Chondrocyte (in vitro differentiated cells): Measurements from ENCODE around the gene TLCD5. TPM values are rescaled to one million over a fixed set of nuclear protein-coding genes. Genes with fewer than 3 reads are reported as not detected.

Source experiments
- DNase-seq: peaks from one replicate; pipeline ENCODE4 v3.0.0; 2021; ENCODE audit warnings: mixed read lengths, low spot score
- H3K27ac Mint-ChIP-seq: one replicate; pipeline ENCODE4 v1.8.0; 2021; ENCODE audit warnings: mild to moderate bottlenecking, moderate library complexity, mixed read lengths; ENCODE audit not compliant: unreplicated experiment
- H3K27me3 Mint-ChIP-seq: 2 replicates; pipeline ENCODE4 v1.8.0; 2021; ENCODE audit warnings: low read depth, mixed read lengths
- H3K36me3 Mint-ChIP-seq: 2 replicates; pipeline ENCODE4 v1.8.0; 2021; ENCODE audit warnings: low read depth, mixed read lengths
- H3K4me1 Mint-ChIP-seq: 2 replicates; pipeline ENCODE4 v1.8.0; 2021; ENCODE audit warnings: low read depth, mild to moderate bottlenecking, mixed read lengths
- H3K4me3 Mint-ChIP-seq: one replicate; pipeline ENCODE4 v1.8.0; 2021; ENCODE audit warnings: mild to moderate bottlenecking, moderate library complexity, mixed read lengths; ENCODE audit not compliant: unreplicated experiment
- H3K9me3 Mint-ChIP-seq: 2 replicates; pipeline ENCODE4 v1.8.0; 2021; ENCODE audit warnings: low read depth, mixed read lengths
- total RNA-seq: library from RNA; stranded (reverse); gene quantifications from 3 replicates; pipeline ENCODE4 v1.2.1, GENCODE V29; 2021
- TF ChIP-seq, protein P1 (sequence below): fragments of 200-600 bp; sonication (generic); IDR thresholded peaks from 2 replicates; pipeline ENCODE4 v1.5.0; 2021; ENCODE audit warnings: antibody characterized with exemption, mild to moderate bottlenecking, moderate library complexity

TLCD5 gene
- total RNA-seq, 1 donor from 2014 or later = 10.5 TPM

DNA sequence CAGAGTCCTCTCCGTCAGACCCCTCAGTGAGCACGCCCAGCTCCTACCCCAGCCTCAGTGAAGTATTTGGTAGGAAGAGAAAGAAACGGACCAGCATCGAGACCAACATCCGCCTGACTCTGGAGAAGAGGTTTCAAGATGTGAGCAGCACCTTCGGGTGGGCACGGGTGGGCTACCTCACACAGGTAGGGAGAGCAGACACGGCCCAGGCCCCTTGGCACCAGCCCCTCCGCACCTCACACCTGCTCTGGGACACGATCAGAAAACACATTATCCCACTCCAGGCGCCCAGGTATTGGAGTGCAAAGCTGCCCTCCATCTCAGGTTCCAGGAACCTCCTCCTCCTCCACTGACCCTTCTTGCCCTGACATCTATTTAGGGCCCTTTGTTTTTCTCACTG lies 17.6 kb upstream of the TLCD5 start:
- H3K9me3 Mint-ChIP-seq = no peaks in the 10 kb centered on the region
- TF ChIP-seq, protein P1, sequence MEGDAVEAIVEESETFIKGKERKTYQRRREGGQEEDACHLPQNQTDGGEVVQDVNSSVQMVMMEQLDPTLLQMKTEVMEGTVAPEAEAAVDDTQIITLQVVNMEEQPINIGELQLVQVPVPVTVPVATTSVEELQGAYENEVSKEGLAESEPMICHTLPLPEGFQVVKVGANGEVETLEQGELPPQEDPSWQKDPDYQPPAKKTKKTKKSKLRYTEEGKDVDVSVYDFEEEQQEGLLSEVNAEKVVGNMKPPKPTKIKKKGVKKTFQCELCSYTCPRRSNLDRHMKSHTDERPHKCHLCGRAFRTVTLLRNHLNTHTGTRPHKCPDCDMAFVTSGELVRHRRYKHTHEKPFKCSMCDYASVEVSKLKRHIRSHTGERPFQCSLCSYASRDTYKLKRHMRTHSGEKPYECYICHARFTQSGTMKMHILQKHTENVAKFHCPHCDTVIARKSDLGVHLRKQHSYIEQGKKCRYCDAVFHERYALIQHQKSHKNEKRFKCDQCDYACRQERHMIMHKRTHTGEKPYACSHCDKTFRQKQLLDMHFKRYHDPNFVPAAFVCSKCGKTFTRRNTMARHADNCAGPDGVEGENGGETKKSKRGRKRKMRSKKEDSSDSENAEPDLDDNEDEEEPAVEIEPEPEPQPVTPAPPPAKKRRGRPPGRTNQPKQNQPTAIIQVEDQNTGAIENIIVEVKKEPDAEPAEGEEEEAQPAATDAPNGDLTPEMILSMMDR = no peak
- no peaks in the 10 kb centered on the region for H3K27me3 Mint-ChIP-seq
- no peak overlapping the region for H3K27ac Mint-ChIP-seq
- no peaks in the 10 kb centered on the region for H3K36me3 Mint-ChIP-seq
- H3K4me3 Mint-ChIP-seq = no peak overlapping the region
- H3K4me1 Mint-ChIP-seq = peaks cover 7% of the 10 kb centered on the region
- no peak for DNase-seq

DNA sequence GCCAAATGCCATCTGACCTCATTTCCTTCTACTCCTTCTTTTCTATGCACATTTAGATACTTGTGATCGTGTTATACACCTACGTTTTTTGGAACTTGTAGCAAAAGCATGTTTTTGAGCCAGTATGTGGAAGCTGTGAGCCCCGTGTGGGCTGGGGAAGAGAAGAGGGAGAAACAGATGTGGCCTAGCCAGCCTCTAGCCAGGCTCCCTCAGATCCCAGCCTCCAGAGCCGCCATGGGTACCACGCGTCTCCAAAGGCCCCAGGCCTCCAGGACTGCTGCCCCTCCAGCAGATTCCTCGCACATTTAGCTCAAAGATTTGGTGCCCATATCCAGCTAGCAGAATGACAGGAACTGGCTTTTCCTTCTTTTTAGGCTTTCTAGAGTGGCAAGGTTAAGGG lies 17.0 kb upstream of the TLCD5 start:
- Mint-ChIP-seq H3K27me3 (no peaks in the 10 kb centered on the region), H3K4me3 (no peak overlapping the region), H3K36me3 (no peaks in the 10 kb centered on the region), H3K9me3 (no peaks in the 10 kb centered on the region), H3K27ac (no peak overlapping the region), H3K4me1 (peaks cover 7% of the 10 kb centered on the region)
- DNase-seq = no peak
- TF ChIP-seq, protein P1 = no peak

DNA sequence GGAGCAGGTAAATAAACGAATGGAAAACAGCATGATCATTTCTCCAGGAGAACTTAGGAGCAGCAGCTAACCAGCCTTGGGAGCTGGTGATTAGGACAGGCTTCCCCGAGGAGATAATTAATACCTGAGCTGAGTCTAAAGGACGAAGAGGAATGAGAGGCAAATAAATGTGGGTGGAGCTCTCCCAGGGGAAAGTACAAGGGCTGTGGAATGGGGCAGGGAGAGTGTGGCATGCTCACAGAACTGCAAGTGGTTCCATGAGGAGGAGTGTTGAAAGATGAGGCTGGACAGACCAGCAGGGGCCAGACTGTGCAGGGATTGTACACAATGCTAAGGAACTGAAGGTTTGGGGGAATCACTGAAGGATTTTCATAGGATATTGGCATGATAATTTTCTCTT lies 14.2 kb upstream of the TLCD5 start:
- DNase-seq = no peak
- no peak overlapping the region for H3K4me3 Mint-ChIP-seq

DNA sequence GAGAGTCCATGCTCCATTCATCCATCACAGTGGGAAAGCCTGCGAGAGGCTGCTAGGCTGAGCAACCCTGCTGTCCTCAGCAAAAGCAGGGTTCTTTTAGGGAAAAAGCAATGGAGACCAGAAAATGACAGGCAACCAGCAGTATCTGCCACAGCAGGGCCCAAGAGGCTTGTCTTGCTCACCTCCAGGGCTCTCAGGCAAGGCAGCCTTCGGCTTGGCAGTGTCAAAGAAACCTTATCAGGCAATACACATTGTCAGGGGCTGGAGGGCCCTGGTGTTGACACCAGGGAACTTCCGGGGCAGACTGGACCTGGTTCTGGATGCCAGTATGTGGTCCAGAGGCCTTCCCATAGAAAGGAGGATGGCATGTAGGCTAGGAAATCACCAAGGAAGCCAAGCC lies 10.2 kb upstream of the TLCD5 start:
- Mint-ChIP-seq H3K4me3 (no peak overlapping the region), H3K4me1 (peaks cover 8% of the 10 kb centered on the region), H3K9me3 (no peaks in the 10 kb centered on the region), H3K27ac (no peak overlapping the region), H3K27me3 (peaks cover 8% of the 10 kb centered on the region), H3K36me3 (no peaks in the 10 kb centered on the region)
- DNase-seq = no peak
- TF ChIP-seq, protein P1 = no peak

More for the DNA sequence above, 14.2 kb upstream of the TLCD5 start:
- no peaks in the 10 kb centered on the region for H3K9me3 Mint-ChIP-seq
- no peaks in the 10 kb centered on the region for H3K36me3 Mint-ChIP-seq
- H3K27me3 Mint-ChIP-seq = no peaks in the 10 kb centered on the region
- TF ChIP-seq, protein P1 = no peak
- no peak overlapping the region for H3K27ac Mint-ChIP-seq
- H3K4me1 Mint-ChIP-seq = peaks cover 7% of the 10 kb centered on the region

DNA sequence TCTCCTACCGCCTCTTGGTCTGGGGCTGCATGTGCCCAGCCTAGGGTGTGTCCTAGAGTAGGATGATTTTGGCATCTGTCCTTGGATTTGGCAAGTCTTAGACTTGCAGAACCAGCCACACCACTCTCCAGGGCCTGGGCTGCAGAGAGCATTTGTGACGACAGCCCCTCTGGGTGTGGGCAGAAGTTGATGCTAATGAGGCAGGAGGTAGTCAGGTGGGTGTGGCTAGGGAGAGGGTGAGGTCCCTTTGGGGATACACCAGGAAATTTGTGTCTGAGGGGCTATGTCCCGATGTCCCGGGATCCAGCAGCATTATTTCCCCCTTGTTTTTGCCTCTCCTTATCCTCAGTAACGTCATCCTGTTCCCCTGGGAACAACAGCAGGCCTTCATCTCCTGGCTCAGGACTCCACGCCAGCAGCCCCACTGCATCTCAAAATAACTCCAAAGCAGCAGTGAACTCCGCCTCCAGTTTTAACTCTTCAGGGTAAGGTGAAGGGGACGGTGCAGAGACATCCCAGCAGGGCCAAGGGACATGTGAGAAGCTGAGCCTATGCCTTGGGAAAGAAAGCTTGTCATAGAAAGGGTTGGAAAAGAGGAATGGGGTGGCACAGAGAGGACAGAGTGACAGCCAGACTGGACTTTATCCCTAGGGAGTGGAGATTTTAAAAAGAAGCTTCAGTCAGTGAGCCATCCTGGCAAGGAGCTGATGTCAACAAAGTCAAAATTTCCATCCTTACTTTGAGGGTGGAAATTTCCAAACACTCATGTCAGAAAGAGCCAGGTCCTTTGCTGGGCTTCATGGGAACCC lies 8.0 kb upstream of the TLCD5 start:
- DNase-seq = no peak
- H3K4me3 Mint-ChIP-seq = no peak overlapping the region
- H3K27ac Mint-ChIP-seq = peak overlapping the region; percentile 63
- TF ChIP-seq, protein P1 = no peak
- no peaks in the 10 kb centered on the region for H3K36me3 Mint-ChIP-seq
- H3K9me3 Mint-ChIP-seq = no peaks in the 10 kb centered on the region
- H3K4me1 Mint-ChIP-seq = peaks cover 8% of the 10 kb centered on the region
- H3K27me3 Mint-ChIP-seq = peaks cover 8% of the 10 kb centered on the region
